Stomach (tissue), 4 donors: ENCODE measurements around the gene CDCA5.

ENCODE experiments used
- CTCF ChIP-seq, 7 experiments: fragments of 450-650 bp in 4 of 7; fragments of 200-600 bp in 3 of 7; sonication (generic) in 3 of 7; IDR thresholded peaks; one replicate each; pipeline ENCODE4 v1.5.1; 2016 to 2019; ENCODE audit warnings: antibody characterized with exemption in 7 of 7, control low read depth in 2 of 7, mild to moderate bottlenecking in 1 of 7
- POLR2A ChIP-seq, 4 donors: fragments of 450-650 bp; IDR thresholded peaks; one replicate each; pipeline ENCODE4 v1.6.1; 2016; ENCODE audit warnings: antibody characterized with exemption in 4 of 4, control low read depth in 2 of 4, mild to moderate bottlenecking in 1 of 4, moderate library complexity in 1 of 4

- no peak for TF ChIP-seq CTCF (IDR thresholded peaks at IDR 0.05)
- no peak for TF ChIP-seq POLR2A (IDR thresholded peaks at IDR 0.05)
Measured at GRCh38 chr11:65057526-65057925, 26.3 kb downstream of the CDCA5 start.
